HG03342 (cell line): ENCODE data around the gene ELOA.
"Not testable (repeated sequence)": the region's sequence is repeated elsewhere in the genome, so short reads cannot be mapped to it uniquely, and the experiment has no call there.

Source experiments
- ATAC-seq: cut with Tn5 transposase; IDR thresholded peaks from one replicate; pipeline ENCODE4 v1.9.1; 2021; ENCODE audit warnings: mild to moderate bottlenecking, moderate library complexity; ENCODE audit not compliant: unreplicated experiment

Gene ELOA

GRCh38 chr1:23779826-23780371, 36.6 kb downstream of the ELOA start:
- no peak for ATAC-seq

- not testable (repeated sequence) for ATAC-seq
Measured at GRCh38 chr1:23783141-23783540, 39.9 kb downstream of the ELOA start.

GRCh38 chr1:23784846-23785245, 41.6 kb downstream of the ELOA start:
- ATAC-seq: no peak

GRCh38 chr1:23787701-23788100, 44.4 kb downstream of the ELOA start:
- no peak for ATAC-seq

- no peak for ATAC-seq
Measured at GRCh38 chr1:23788695-23789094, 45.4 kb downstream of the ELOA start.

- peak; percentile 76 for ATAC-seq
Measured at GRCh38 chr1:23790696-23791515, 47.6 kb downstream of the ELOA start, which contains the start of gene LYPLA2. Gene LYPLA2, plus strand, starts transcription at chr1:23791145. Its CDS starts 1,538 bp downstream, at chr1:23792683.

GRCh38 chr1:23791516-23792047, 48.3 kb downstream of the ELOA start:
- no peak for ATAC-seq

- ATAC-seq: no peak
Measured at GRCh38 chr1:23792151-23792945, 49.1 kb downstream of the ELOA start.

GRCh38 chr1:23793018-23793781, 49.9 kb downstream of the ELOA start:
- ATAC-seq: no peak

- ATAC-seq: no peak
Measured at GRCh38 chr1:23793861-23794731, 50.8 kb downstream of the ELOA start.

GRCh38 chr1:23794732-23795182, 51.5 kb downstream of the ELOA start:
- ATAC-seq: not testable (repeated sequence)

GRCh38 chr1:23795676-23796465, 52.6 kb downstream of the ELOA start:
- ATAC-seq: no peak

GRCh38 chr1:23796466-23797271, 53.4 kb downstream of the ELOA start:
- ATAC-seq: no peak

GRCh38 chr1:23797478-23798448, 54.5 kb downstream of the ELOA start:
- no peak for ATAC-seq

GRCh38 chr1:23798662-23799142, 55.4 kb downstream of the ELOA start:
- ATAC-seq: no peak

- ATAC-seq: no peak
Measured at GRCh38 chr1:23799255-23799569, 55.9 kb downstream of the ELOA start.
